Upper lobe of left lung (tissue), 4 donors: ENCODE results near the gene LRRFIP1.
A peak's percentile ranks its signal among the peaks of the same experiment; 100 is the strongest.

ENCODE experiments used
- EP300 ChIP-seq, 4 donors: sonication (generic); formaldehyde crosslinking; IDR thresholded peaks; one replicate each; pipeline ENCODE4 v1.5.1; 2017; ENCODE audit warnings: antibody characterized with exemption in 4 of 4, control low read depth in 2 of 4
- POLR2A ChIP-seq, 4 donors: fragments of 450-650 bp; IDR thresholded peaks; one replicate each; pipeline ENCODE4 v1.5.1; 2016 to 2017; ENCODE audit warnings: antibody characterized with exemption in 4 of 4, mild to moderate bottlenecking in 2 of 4
- POLR2AphosphoS5 ChIP-seq, 2 donors: sonication (generic); formaldehyde crosslinking; IDR thresholded peaks; one replicate each; pipeline ENCODE4 v1.5.1; 2017; ENCODE audit warnings: antibody characterized with exemption in 2 of 2
- TF ChIP-seq, protein P1 (sequence below), 6 experiments: fragments of 450-650 bp in 4 of 6; fragments of 200-600 bp in 2 of 6; sonication (generic) in 2 of 6; IDR thresholded peaks; one replicate each; pipeline ENCODE4 v1.5.1; 2016 to 2019; ENCODE audit warnings: antibody characterized with exemption in 6 of 6

DNA sequence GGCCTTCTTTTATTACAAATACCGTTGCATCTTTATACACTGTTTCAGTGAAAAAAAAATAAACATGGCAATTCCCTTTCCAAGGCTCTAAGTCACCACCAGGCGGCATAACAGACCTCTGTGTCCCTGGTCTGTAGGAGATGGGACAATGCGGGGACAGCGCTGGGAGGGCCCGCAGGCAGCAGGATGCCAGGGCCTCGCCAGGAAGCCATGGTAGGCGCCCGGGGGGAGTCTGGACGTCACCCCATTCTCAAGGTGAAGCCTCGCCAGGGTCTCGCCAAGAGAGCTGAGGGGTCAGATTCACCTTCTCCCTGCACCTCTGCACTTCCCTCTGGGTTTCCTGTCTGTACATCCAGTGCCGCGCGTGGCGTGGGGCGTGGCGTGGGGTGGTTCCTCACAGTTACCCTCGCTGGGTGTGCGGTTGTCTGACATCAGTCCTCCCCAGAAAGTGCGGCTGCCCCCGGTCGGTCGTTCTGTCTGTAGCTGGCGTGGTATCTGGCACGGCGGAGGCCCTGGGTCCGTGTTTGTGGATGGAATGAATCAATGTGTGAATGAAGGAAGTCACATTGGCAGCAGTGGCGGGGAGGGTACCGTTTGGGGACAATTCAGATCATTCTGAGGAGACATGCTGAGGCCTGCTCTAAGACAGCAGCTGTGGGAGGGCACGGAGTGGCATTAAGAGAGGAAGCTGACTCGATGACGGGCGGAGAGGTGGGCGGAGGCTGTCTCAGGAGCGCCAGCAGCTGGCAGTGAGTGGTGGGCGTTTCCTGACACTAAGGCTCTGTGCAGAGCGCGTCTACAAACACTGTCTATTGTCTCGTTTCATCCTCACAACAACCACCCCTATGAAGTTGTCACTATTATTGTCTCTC is 46.0 kb downstream of the LRRFIP1 start:
- TF ChIP-seq, protein P1, sequence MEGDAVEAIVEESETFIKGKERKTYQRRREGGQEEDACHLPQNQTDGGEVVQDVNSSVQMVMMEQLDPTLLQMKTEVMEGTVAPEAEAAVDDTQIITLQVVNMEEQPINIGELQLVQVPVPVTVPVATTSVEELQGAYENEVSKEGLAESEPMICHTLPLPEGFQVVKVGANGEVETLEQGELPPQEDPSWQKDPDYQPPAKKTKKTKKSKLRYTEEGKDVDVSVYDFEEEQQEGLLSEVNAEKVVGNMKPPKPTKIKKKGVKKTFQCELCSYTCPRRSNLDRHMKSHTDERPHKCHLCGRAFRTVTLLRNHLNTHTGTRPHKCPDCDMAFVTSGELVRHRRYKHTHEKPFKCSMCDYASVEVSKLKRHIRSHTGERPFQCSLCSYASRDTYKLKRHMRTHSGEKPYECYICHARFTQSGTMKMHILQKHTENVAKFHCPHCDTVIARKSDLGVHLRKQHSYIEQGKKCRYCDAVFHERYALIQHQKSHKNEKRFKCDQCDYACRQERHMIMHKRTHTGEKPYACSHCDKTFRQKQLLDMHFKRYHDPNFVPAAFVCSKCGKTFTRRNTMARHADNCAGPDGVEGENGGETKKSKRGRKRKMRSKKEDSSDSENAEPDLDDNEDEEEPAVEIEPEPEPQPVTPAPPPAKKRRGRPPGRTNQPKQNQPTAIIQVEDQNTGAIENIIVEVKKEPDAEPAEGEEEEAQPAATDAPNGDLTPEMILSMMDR (IDR thresholded peaks at IDR 0.05), result peak; percentile 66 to 86 (median 80)
- TF ChIP-seq POLR2A (IDR thresholded peaks at IDR 0.05) (peak in 2 of 4 donors; percentile 7 to 54), EP300 (IDR thresholded peaks at IDR 0.05) (no peak), POLR2AphosphoS5 (IDR thresholded peaks at IDR 0.05) (peak; percentile 49 to 53)
